Right cardiac atrium (tissue), 5 donors: ENCODE results near the gene SYNE1. TPM values are rescaled to one million over a fixed set of nuclear protein-coding genes. Genes with fewer than 3 reads are reported as not detected.
"Not testable (repeated sequence)": the region's sequence is repeated elsewhere in the genome, so short reads cannot be mapped to it uniquely, and the experiment has no call there.

ENCODE experiments used
- ATAC-seq, 2 donors: fragments of 200-7000 bp; cut with Tn5 transposase; one replicate each; pipeline versions ENCODE4 v1.8.0 to v1.9.1; 2020; ENCODE audit warnings: moderate library complexity in 2 of 2, mild to moderate bottlenecking in 1 of 2
- DNase-seq, 3 donors: peaks; one replicate each; pipeline ENCODE4 v3.0.0-alpha.2; 2020
- H3K27ac ChIP-seq: one replicate; pipeline ENCODE4 v1.5.1; 2013; ENCODE audit warnings: mild to moderate bottlenecking, low read length, control low read depth, moderate library complexity
- H3K27me3 ChIP-seq: one replicate; pipeline ENCODE4 v1.6.1; 2013; ENCODE audit not compliant: control insufficient read depth, insufficient read depth
- H3K4me1 ChIP-seq: one replicate; pipeline ENCODE4 v1.6.1; 2013; ENCODE audit warnings: low read length; ENCODE audit not compliant: control insufficient read depth, insufficient read depth
- H3K4me3 ChIP-seq: one replicate; pipeline ENCODE4 v1.5.1; 2013; ENCODE audit warnings: low read length, control low read depth
- H3K9me3 ChIP-seq: one replicate; pipeline ENCODE4 v1.6.1; 2013; ENCODE audit warnings: low read length; ENCODE audit not compliant: control insufficient read depth
- WGBS: extraction: QIAGEN DNeasy Blood & Tissue Kit; methylation state at CpG from one replicate; pipeline ENCODE4 v1.1.7; 2013; 5-methylcytosine and 5-hydroxymethylcytosine counted together
- intact Hi-C, 4 donors: fragments of 100-400 bp; cut with DNase I; formaldehyde crosslinking; loops; one replicate each; pipeline versions ENCODE4 v1.11.0 to v1.14.0; 2022 to 2023
- polyA plus RNA-seq: library from polyadenylated mRNA; stranded (reverse); fragments of 200-250 nt; gene quantifications from one replicate; pipeline ENCODE4 v1.2.3, GENCODE V29; 2013
- total RNA-seq, 4 donors: library from RNA; stranded (reverse); fragmentation: NEBNext Ultra II Directional; extraction: Animal tissue kit (Norgen Biotek cat#: 25700); gene quantifications; one replicate each; pipeline ENCODE4 v1.2.1, GENCODE V29; 2021
- donor health status: healthy with polysubstance abuse.
- donor health status: DM: no; HTN: yes; CAD: no.
- donor health status: DM: no; HTN: no; CAD: no.
- donor health status: DM: no; HTN: yes; CAD: no; lungs with severe emphysema.
- donor health status: DM: yes; HTN: yes; CAD: no.

The SYNE1 gene
- total and polyA plus RNA-seq, 5 donors: 71.7 to 162 (median 116) TPM

GRCh38 chr6:152625213-152625612 lies 11.9 kb downstream of the SYNE1 start:
- Histone ChIP-seq H3K9me3 (no peaks in the 10 kb centered on the region), H3K4me3 (no peak overlapping the region), H3K27ac (no peak overlapping the region), H3K4me1 (no peaks in the 10 kb centered on the region), H3K27me3 (no peaks in the 10 kb centered on the region)
- DNase-seq: no peak
- WGBS: 77% methylated on average over 2 of the region's 2 CpGs
- ATAC-seq: no peak
- intact Hi-C loops: no loop called here

- intact Hi-C loops, H3K4me3 ChIP-seq, H3K27me3 ChIP-seq, DNase-seq, H3K9me3 ChIP-seq, ATAC-seq, H3K27ac ChIP-seq, H3K4me1 ChIP-seq: not testable (repeated sequence)
- 92% methylated on average over 3 of the region's 3 CpGs for WGBS
These were observed 22.4 kb downstream of the SYNE1 start for GRCh38 chr6:152614776-152615175.

GRCh38 chr6:152609125-152609670 lies 28.0 kb downstream of the SYNE1 start:
- DNase-seq: no peak
- H3K9me3 ChIP-seq: no peaks in the 10 kb centered on the region
- intact Hi-C loops: no loop called here
- no peak for ATAC-seq
- no peak overlapping the region for H3K4me3 ChIP-seq
- no peaks in the 10 kb centered on the region for H3K4me1 ChIP-seq
- H3K27ac ChIP-seq: no peak overlapping the region
- no peaks in the 10 kb centered on the region for H3K27me3 ChIP-seq
- WGBS: 86% methylated on average over 10 of the region's 10 CpGs

- ATAC-seq (no peak), DNase-seq (no peak)
- no peak overlapping the region for H3K27ac ChIP-seq
- WGBS: 95% methylated on average over 2 of the region's 2 CpGs
- no peaks in the 10 kb centered on the region for H3K27me3 ChIP-seq
- no peaks in the 10 kb centered on the region for H3K9me3 ChIP-seq
- H3K4me3 ChIP-seq: no peak overlapping the region
- peaks cover 1% of the 10 kb centered on the region for H3K4me1 ChIP-seq
- intact Hi-C loops: no loop called here
These were observed 31.2 kb downstream of the SYNE1 start for GRCh38 chr6:152605941-152606340.

GRCh38 chr6:152605342-152605741 lies 31.8 kb downstream of the SYNE1 start:
- 67% methylated on average over 1 of the region's 1 CpG for WGBS
- Histone ChIP-seq H3K27ac (no peak overlapping the region), H3K27me3 (no peaks in the 10 kb centered on the region), H3K4me1 (peaks cover 1% of the 10 kb centered on the region), H3K4me3 (no peak overlapping the region), H3K9me3 (no peaks in the 10 kb centered on the region)
- ATAC-seq (peak in 1 of 2 donors; percentile 51), DNase-seq (no peak)
- intact Hi-C loops: no loop called here

- DNase-seq (no peak), ATAC-seq (no peak)
- Histone ChIP-seq H3K27me3 (no peaks in the 10 kb centered on the region), H3K4me1 (peaks cover 4% of the 10 kb centered on the region), H3K4me3 (no peak overlapping the region), H3K27ac (no peak overlapping the region), H3K9me3 (no peaks in the 10 kb centered on the region)
- intact Hi-C loops: no loop called here
These were observed 33.3 kb downstream of the SYNE1 start for GRCh38 chr6:152603911-152604310.

GRCh38 chr6:152600022-152600421 lies 37.1 kb downstream of the SYNE1 start:
- H3K27ac ChIP-seq: peak overlapping the region; percentile 42

GRCh38 chr6:152598901-152599537 lies 38.1 kb downstream of the SYNE1 start:
- peaks cover 5% of the 10 kb centered on the region for H3K4me1 ChIP-seq
- DNase-seq: peak in 2 of 3 donors; percentile 33 to 60
- WGBS: 27% methylated on average over 4 of the region's 4 CpGs
- ATAC-seq: peak; percentile 93 to 99
- no peaks in the 10 kb centered on the region for H3K9me3 ChIP-seq
- no peak overlapping the region for H3K4me3 ChIP-seq
- no peak overlapping the region for H3K27ac ChIP-seq
- H3K27me3 ChIP-seq: no peaks in the 10 kb centered on the region
- intact Hi-C loops: no loop called here

More at GRCh38 chr6:152600022-152600421, 37.1 kb downstream of the SYNE1 start:
- DNase-seq (no peak), ATAC-seq (no peak)
- intact Hi-C loops: no loop called here
- Histone ChIP-seq H3K27me3 (no peaks in the 10 kb centered on the region), H3K4me3 (no peak overlapping the region), H3K9me3 (no peaks in the 10 kb centered on the region), H3K4me1 (peaks cover 5% of the 10 kb centered on the region)
- 85% methylated on average over 5 of the region's 5 CpGs for WGBS

GRCh38 chr6:152598421-152598820 lies 38.7 kb downstream of the SYNE1 start:
- ATAC-seq (no peak), DNase-seq (no peak)
- Histone ChIP-seq H3K27ac (no peak overlapping the region), H3K4me3 (no peak overlapping the region), H3K27me3 (no peaks in the 10 kb centered on the region), H3K4me1 (peaks cover 5% of the 10 kb centered on the region), H3K9me3 (no peaks in the 10 kb centered on the region)
- intact Hi-C loops: no loop called here

- H3K27me3 ChIP-seq: no peaks in the 10 kb centered on the region
- intact Hi-C loops: no loop called here
- peaks cover 4% of the 10 kb centered on the region for H3K4me1 ChIP-seq
- DNase-seq (no peak), ATAC-seq (no peak)
- H3K27ac ChIP-seq: no peak overlapping the region
- 48% methylated on average over 2 of the region's 2 CpGs for WGBS
- no peaks in the 10 kb centered on the region for H3K9me3 ChIP-seq
- no peak overlapping the region for H3K4me3 ChIP-seq
These were observed 40.4 kb downstream of the SYNE1 start for GRCh38 chr6:152596726-152597125.

GRCh38 chr6:152595499-152595898 lies 41.7 kb downstream of the SYNE1 start:
- ATAC-seq: peak in 1 of 2 donors; percentile 47
- Histone ChIP-seq H3K9me3 (no peaks in the 10 kb centered on the region), H3K27ac (no peak overlapping the region), H3K4me3 (no peak overlapping the region), H3K4me1 (peaks cover 4% of the 10 kb centered on the region), H3K27me3 (no peaks in the 10 kb centered on the region)
- 53% methylated on average over 4 of the region's 4 CpGs for WGBS
- no peak for DNase-seq
- intact Hi-C loops: no loop called here

- no peak for DNase-seq
- Histone ChIP-seq H3K4me3 (no peak overlapping the region), H3K4me1 (peaks cover 1% of the 10 kb centered on the region), H3K27me3 (no peaks in the 10 kb centered on the region), H3K9me3 (no peaks in the 10 kb centered on the region), H3K27ac (no peak overlapping the region)
- no peak for ATAC-seq
- WGBS: 49% methylated on average over 1 of the region's 1 CpG
- intact Hi-C loops: no loop called here
These were observed 42.5 kb downstream of the SYNE1 start for GRCh38 chr6:152594701-152595100.
